Non-pigmented ciliary epithelial cell (primary cell): ENCODE data around the gene DCAF4L1.
A peak's percentile ranks its signal among the peaks of the same experiment; 100 is the strongest.

Experiments used
- DNase-seq: peaks from one replicate; pipeline ENCODE4 v3.0.0-alpha.2; 2010; ENCODE audit warnings: low read depth

The DCAF4L1 gene

GRCh38 chr4:41981456-41981855, at the start of gene DCAF4L1:
Gene DCAF4L1, plus strand, starts transcription at chr4:41981756. Its CDS starts 37 bp downstream, at chr4:41981793.
- no peak for DNase-seq

DNA sequence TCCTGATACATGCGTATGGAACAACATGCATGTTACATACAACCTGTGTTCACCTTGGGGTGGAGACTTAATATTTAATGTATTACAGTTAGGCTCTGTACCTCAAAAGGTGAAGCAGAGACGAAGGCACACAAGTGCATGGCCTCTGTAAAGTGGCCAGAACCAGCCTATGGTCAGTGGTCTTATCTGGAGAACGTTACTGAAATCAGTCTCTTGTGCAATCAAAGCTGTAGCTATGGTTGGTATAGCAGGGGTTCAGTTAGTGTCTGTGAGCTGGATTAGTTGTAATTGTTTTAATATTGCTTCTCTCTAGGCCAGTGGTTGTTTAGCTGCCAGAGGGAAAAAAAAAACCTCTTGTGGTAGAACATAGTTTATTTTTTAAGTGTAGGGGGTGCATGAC, 48.6 kb upstream of the DCAF4L1 start:
- DNase-seq: no peak

DNA sequence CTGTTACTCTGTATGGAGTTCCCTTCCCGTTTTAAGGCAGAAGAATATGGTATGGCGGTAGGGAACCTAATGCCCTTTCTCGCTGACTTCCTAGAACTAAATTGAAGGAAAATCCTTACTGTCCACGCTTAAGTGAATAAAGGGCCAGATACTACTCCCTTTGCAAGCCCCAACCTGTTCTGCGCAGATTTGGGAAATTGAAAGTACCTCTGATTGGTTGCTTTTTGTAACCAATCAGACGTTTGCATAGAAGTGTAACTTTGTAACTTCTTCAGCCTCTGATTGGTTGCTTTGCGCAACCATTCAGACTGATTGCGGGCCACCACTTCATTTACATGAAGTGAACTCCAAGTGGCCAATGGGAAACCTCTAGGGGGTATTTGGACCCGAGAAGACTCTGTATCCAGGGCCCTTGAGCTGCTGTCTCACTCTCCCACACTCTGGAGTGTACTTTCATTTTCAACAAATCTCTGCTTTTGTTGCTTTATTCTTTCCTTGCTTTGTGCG, 47.5 kb upstream of the DCAF4L1 start:
- DNase-seq: no peak

DNA sequence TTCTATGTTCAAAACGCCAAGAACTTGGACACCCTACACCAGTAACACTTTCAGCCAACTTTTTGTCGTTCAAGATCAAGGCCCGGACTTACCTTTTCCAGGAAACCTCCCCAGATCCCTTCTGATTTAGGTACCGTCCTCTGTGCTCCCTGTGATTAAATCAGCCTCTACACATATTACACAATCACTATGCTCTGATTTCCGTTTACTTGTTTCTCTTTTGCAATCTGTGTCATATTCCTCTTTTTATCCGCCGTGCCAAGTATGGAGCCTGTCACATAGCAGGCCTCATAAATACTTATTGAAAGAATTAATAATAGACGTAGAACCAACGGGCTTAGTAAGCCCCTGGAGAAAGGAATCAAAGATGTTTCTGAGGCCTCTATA, 47.0 kb upstream of the DCAF4L1 start:
- no peak for DNase-seq

GRCh38 chr4:41934901-41935651, 46.5 kb upstream of the DCAF4L1 start, which contains the start of gene TMEM33:
Gene TMEM33, plus strand, starts transcription at chr4:41935429. Its CDS starts 56 bp downstream, at chr4:41935485.
- peak; percentile 45 for DNase-seq

DNA sequence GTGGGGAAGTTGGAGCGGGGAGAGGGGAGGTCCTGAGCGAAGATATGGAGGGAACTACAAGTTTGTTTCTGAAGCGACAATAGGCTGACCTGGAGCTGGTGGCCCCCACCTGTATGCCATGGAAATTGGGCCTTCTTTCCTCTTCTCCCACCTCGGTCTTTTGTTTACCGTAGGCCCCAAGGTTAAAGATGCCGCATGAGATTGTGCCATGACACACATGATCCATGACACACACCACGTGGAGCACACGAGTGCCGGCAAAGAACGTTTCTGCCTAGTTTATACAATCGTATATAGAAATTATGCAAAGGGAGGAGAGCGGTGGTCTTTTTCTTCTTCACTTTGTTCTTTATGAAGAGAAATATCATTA, 45.9 kb upstream of the DCAF4L1 start:
- no peak for DNase-seq

GRCh38 chr4:41939016-41939626, 42.4 kb upstream of the DCAF4L1 start:
- DNase-seq: no peak

GRCh38 chr4:41940834-41941233, 40.7 kb upstream of the DCAF4L1 start:
- DNase-seq: no peak

- no peak for DNase-seq
Observed at GRCh38 chr4:41943506-41943905, 38.0 kb upstream of the DCAF4L1 start.

DNA sequence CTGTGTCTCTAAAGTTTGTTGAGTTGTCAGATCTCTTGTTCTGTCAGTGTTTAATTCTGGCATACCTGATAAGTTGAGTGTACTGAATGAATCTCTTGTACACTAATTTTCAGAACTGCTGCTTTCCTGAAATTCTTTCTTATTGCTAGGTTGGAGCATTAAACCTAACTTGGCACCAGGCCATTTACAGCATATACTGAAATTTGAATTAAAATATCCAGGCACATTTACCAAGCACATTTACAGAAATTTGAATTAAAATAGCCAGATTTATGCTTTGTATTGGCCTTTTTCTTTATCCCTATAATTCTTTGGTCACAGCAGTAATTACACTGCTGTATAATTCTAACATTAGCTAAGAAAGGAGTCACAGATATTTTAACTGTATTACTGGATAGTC, 37.5 kb upstream of the DCAF4L1 start:
- DNase-seq: no peak

DNA sequence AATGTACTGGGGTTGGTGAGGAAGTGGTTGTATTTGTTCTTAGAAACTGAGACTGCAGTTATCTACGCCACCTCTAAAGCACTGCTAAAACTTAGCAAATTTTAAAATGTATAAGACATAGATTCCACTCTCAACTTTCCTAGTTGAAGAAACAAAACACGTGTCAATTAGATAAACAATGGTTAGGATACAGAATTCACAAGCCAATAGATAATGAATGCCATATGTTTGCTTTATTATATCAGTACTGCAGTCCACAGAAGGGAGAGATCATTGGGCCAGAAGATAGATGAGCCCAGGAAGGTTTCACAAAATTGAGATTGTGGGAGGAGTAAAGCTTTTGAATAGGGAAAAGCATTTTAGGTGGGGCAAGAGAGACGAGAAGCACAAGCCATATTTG, 32.0 kb upstream of the DCAF4L1 start:
- no peak for DNase-seq

- no peak for DNase-seq
Observed at GRCh38 chr4:41957634-41958033, 23.9 kb upstream of the DCAF4L1 start.

DNA sequence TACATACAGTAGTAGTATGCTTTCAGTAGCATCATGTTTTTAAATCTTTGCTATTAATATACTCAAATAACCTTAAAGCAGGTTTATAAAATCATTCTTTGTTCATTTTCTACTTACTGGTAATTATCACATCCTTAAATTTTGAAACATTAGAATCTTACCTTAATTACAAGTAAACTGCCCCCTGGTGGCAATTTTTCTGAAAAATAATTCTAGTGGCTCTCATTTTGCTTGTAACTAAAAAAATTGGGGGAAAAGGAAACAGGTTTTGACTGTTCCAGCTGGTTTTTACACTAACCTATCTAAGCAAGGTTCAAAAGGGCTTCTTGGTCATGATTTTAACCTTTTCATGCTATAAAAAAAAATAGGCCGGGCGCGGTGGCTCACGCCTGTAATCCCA, 18.5 kb upstream of the DCAF4L1 start:
- no peak for DNase-seq

DNA sequence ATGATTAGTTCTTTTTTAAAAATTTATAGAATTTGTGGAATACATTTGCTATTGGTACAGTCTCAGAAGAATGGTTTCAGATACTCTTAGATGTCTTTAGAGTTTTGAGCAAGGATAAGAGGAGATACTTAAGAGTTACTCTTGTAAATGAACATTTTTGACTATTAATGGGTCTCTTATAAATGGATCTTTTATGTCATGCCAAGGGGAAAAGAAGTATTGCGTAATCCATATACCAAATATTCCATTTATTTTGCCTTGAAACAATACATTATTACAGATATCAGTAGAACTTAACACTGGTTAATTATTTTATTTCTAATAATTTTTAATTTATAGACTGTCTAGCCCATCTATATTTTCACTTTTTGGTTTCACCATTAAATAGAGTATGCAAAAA, 17.2 kb upstream of the DCAF4L1 start:
- DNase-seq: no peak

GRCh38 chr4:41967392-41967791, 14.2 kb upstream of the DCAF4L1 start:
- DNase-seq: no peak

- DNase-seq: no peak
Observed at GRCh38 chr4:41969671-41970070, 11.9 kb upstream of the DCAF4L1 start.

- DNase-seq: no peak
Observed at GRCh38 chr4:41975341-41975740, 6.2 kb upstream of the DCAF4L1 start.

GRCh38 chr4:41976775-41977516, 4.6 kb upstream of the DCAF4L1 start:
- DNase-seq: no peak

GRCh38 chr4:41977709-41978108, 3.8 kb upstream of the DCAF4L1 start:
- DNase-seq: peak; percentile 24

GRCh38 chr4:41982716-41983115, 1.2 kb downstream of the DCAF4L1 start:
- DNase-seq: no peak

- no peak for DNase-seq
Observed at GRCh38 chr4:41985151-41985550, 3.6 kb downstream of the DCAF4L1 start.

GRCh38 chr4:41989994-41990364, 8.4 kb downstream of the DCAF4L1 start:
- no peak for DNase-seq
